Immature natural killer cell (primary cell): ENCODE results near the gene AHI1. TPM values are rescaled to one million over a fixed set of nuclear protein-coding genes. Genes with fewer than 3 reads are reported as not detected.

ENCODE experiments used
- DNase-seq, 3 donors: peaks; one replicate each; pipeline ENCODE4 v3.0.0; 2022; ENCODE audit warnings: mixed read lengths in 1 of 3
- H3K27ac Mint-ChIP-seq, 6 donors: one replicate each; pipeline ENCODE4 v1.8.0; 2020; ENCODE audit warnings: mixed read lengths in 6 of 6, mild to moderate bottlenecking in 5 of 6, inconsistent platforms in 4 of 6, moderate library complexity in 3 of 6
- H3K27me3 Mint-ChIP-seq, 3 donors: one replicate each; pipeline ENCODE4 v1.8.0; 2020 to 2021; ENCODE audit warnings: low read depth in 3 of 3, mild to moderate bottlenecking in 3 of 3, mixed read lengths in 3 of 3, moderate library complexity in 3 of 3, inconsistent platforms in 1 of 3
- H3K36me3 Mint-ChIP-seq, 3 donors: one replicate each; pipeline ENCODE4 v1.8.0; 2020; ENCODE audit warnings: mixed read lengths in 3 of 3, inconsistent platforms in 2 of 3, mild to moderate bottlenecking in 2 of 3
- H3K4me1 Mint-ChIP-seq, 2 donors: one replicate each; pipeline ENCODE4 v1.8.0; 2020; ENCODE audit warnings: inconsistent platforms in 2 of 2, mild to moderate bottlenecking in 2 of 2, mixed read lengths in 2 of 2, moderate library complexity in 1 of 2
- H3K4me3 Mint-ChIP-seq, 5 donors: one replicate each; pipeline ENCODE4 v1.8.0; 2020; ENCODE audit warnings: mild to moderate bottlenecking in 5 of 5, mixed read lengths in 5 of 5, inconsistent platforms in 3 of 5, moderate library complexity in 3 of 5
- H3K9me3 Mint-ChIP-seq, 6 donors: one replicate each; pipeline ENCODE4 v1.8.0; 2020; ENCODE audit warnings: mild to moderate bottlenecking in 6 of 6, mixed read lengths in 6 of 6, inconsistent platforms in 4 of 6, moderate library complexity in 3 of 6
- polyA plus RNA-seq, 3 donors: library from polyadenylated mRNA; unstranded; fragments of 300-500 nt; fragmentation: Illumina TruSeq; gene quantifications; one replicate each; pipeline ENCODE4 v1.2.3, GENCODE V29; 2021

The AHI1 gene
- polyA plus RNA-seq, 3 donors from 2014 or later: 1.5 to 4.9 (median 4.5) TPM

DNA sequence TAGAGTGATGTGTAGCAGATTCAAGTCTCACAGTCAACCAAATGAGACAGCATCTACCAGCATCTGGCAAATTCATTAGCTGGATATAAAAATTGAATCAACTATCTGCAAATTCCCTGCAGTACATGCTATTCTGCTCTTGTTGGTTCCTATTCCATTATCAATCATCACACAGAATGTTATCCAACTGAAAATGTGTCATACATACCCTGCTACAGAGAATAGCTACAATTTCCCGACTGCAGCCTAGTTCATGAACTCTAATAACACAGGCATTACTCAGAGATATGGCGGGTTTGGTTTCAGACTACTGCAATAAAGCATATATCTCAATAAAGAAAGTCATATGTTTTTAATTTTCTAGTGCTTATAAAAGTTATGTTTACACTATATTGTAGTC, 78.4 kb downstream of the AHI1 start:
- Mint-ChIP-seq H3K4me3 (no peak overlapping the region), H3K27ac (no peak overlapping the region)
- no peak for DNase-seq

DNA sequence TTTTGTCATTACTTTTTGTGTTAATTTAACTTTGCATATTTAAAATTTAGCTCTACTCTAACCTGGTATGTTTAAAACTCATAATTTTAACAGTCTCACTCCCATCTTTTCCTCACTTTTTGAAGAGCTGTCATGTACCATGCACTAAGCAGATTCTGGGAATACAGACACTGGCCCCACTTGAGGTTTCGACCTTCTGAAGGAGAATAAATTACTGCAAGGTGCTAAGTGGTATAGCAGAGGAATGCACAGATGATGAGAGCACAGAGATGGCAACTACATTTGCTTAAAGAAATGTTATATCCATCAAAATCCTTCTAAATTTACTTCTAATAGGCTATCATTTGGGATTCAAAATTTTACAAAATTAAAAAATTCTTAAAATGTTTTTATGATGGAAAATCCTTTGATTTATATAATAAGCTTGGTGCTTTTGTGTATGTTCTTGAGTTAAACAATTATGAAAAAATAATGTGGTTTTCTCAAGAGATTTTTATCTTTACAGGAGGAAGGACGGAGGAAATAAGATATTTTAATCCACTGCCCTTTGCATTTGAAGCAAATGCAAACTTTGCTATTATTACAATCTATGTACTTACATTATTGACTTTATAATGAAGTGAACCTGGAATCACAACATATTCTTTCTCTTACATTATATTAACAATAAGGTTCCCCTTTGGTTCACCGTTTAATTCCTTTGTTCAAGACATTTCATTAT, 79.3 kb downstream of the AHI1 start:
- H3K27me3 Mint-ChIP-seq: no peaks in the 10 kb centered on the region
- no peaks in the 10 kb centered on the region for H3K9me3 Mint-ChIP-seq
- H3K27ac Mint-ChIP-seq: no peak overlapping the region
- DNase-seq: no peak
- H3K4me1 Mint-ChIP-seq: peaks cover 0 to 20% of the 10 kb centered on the region in 2 donors
- H3K36me3 Mint-ChIP-seq: peaks cover 0 to 8% (median 3%) of the 10 kb centered on the region in 3 donors
- H3K4me3 Mint-ChIP-seq: no peak overlapping the region

More for the DNA sequence above, 78.4 kb downstream of the AHI1 start:
- Mint-ChIP-seq H3K27me3 (no peaks in the 10 kb centered on the region), H3K4me1 (peaks cover 0 to 20% of the 10 kb centered on the region in 2 donors), H3K9me3 (no peaks in the 10 kb centered on the region), H3K36me3 (peaks cover 0 to 5% (median 3%) of the 10 kb centered on the region in 3 donors)

DNA sequence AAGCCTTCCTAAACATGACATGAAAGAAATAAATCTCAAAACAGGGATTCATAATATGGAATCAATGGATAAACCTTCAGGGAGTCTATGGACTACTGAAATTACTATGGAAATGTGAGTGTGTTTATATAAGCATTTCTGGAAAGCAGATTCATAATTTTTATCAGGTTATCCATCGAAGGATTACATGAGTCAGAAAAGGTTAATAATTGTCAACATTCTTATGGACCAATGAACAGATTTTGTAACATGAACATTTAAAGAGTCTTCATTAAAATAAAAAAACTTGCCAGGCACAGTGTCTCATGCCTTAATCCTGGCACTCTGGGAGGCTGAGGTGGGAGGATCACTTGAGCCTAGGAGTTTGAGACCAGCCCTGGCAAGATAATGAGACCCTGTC, 84.8 kb downstream of the AHI1 start:
- H3K27ac Mint-ChIP-seq: no peak overlapping the region
- DNase-seq: no peak
- peaks cover 0 to 7% of the 10 kb centered on the region in 2 donors for H3K4me1 Mint-ChIP-seq
- H3K9me3 Mint-ChIP-seq: no peaks in the 10 kb centered on the region
- peaks cover 0 to 19% (median 6%) of the 10 kb centered on the region in 3 donors for H3K36me3 Mint-ChIP-seq
- H3K27me3 Mint-ChIP-seq: no peaks in the 10 kb centered on the region
- H3K4me3 Mint-ChIP-seq: no peak overlapping the region

DNA sequence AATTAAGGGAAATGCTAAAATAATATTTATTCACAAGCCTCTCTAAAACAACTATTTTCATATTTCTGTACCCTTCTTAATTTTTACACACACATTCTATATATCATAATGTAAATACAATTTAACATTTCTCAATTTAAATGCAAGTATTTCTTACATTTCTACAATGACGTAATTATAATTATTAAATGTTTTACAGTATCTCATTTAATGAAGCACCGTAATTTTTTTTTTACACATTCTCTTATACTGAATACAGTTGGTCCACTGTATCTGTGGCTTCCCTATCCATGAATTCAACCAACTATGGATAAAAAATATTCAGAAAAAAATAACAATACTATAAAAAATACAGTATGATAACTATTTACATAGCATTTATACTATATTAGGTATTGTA, 85.7 kb downstream of the AHI1 start:
- Mint-ChIP-seq H3K27me3 (no peaks in the 10 kb centered on the region), H3K36me3 (peaks cover 0 to 19% (median 6%) of the 10 kb centered on the region in 3 donors), H3K9me3 (no peaks in the 10 kb centered on the region), H3K4me1 (no peaks in the 10 kb centered on the region), H3K27ac (no peak overlapping the region), H3K4me3 (no peak overlapping the region)
- DNase-seq: no peak

DNA sequence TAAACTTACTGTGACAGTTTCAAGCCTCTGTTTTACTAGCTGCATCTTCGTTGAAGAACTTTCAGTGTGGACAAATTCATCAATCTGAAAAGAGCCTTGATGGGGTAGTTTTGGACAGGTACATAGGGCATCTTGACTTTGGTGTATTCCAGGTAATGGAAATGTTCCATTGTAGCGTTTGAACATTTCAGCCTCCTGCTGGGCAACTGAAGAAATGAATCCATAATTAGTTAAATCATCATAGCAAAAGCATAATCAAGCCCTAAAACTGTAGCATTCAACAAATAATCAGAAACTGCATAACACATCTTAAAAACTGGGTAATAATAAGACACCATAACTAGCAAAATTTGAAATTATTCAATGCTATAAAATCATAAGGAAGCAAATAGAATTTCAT, 86.2 kb downstream of the AHI1 start:
- Mint-ChIP-seq H3K36me3 (peaks cover 0 to 19% (median 6%) of the 10 kb centered on the region in 3 donors), H3K9me3 (no peaks in the 10 kb centered on the region), H3K27ac (no peak overlapping the region), H3K4me1 (no peaks in the 10 kb centered on the region), H3K27me3 (no peaks in the 10 kb centered on the region), H3K4me3 (no peak overlapping the region)
- DNase-seq: no peak

DNA sequence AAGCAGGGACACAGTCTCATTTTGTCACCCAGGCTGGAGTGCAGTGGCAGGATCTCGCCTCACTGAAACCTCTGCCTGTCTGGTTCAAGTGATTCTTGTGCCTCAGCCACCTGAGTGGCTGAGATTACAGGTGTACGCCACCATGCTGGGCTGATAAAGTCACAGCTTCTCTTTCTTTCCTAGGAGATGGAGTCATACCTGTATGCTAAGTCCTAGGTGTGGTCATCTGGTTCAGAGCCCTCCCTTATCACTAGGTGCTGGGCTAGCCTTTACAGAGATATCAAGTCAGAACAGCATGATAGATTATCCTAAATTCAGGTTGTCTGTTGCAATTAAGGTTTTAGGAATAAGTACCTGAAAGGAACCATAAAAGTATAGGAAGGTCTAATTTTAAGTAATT, 86.7 kb downstream of the AHI1 start:
- DNase-seq: no peak
- Mint-ChIP-seq H3K4me1 (no peaks in the 10 kb centered on the region), H3K9me3 (no peaks in the 10 kb centered on the region), H3K27ac (no peak overlapping the region), H3K36me3 (peaks cover 0 to 19% (median 6%) of the 10 kb centered on the region in 3 donors), H3K4me3 (no peak overlapping the region), H3K27me3 (no peaks in the 10 kb centered on the region)

DNA sequence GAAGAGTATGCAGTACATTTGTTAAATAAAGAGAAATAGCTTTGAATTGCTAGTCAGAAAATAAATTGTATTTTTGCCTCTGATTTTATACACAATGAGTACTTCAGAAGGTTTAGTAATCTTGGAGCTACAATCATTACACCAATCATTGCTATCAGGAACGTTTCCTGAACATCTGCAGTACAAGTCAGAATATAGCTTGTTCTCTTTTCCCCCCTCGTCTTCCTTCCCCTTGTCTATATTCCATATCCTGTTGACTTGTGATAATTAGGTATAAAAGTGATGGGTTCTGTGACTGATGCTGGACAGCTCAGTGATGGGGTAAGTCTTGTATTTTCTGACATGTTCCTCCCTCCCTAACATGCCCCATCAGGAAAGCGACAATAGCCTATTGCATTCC, 94.0 kb downstream of the AHI1 start:
- Mint-ChIP-seq H3K4me1 (no peaks in the 10 kb centered on the region), H3K9me3 (no peaks in the 10 kb centered on the region), H3K27me3 (peaks cover 0 to 1% (median 0%) of the 10 kb centered on the region in 3 donors), H3K4me3 (no peak overlapping the region), H3K36me3 (peaks cover 4 to 31% (median 25%) of the 10 kb centered on the region in 3 donors), H3K27ac (no peak overlapping the region)
- DNase-seq: no peak

DNA sequence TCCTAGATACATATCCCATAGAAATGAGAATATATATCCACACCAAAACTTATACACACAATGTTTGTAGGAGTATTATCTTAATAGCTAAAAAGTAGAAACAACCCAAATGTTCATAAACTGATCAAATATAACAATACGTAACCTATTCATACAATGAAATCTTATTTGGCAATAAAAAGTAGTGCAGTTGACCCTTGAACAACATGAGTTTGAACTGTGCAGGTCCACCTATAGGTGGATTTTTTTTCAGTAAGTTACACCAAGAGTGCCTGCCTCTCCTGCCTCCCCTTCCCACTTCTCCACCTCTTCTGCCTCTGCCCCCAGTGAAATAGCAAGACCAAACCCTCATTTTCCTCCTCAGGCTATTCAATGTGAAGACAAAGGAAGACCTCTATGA, 95.2 kb downstream of the AHI1 start:
- no peak overlapping the region for H3K4me3 Mint-ChIP-seq
- H3K9me3 Mint-ChIP-seq: no peaks in the 10 kb centered on the region
- H3K27ac Mint-ChIP-seq: no peak overlapping the region
- DNase-seq: no peak
- H3K27me3 Mint-ChIP-seq: peaks cover 0 to 1% (median 0%) of the 10 kb centered on the region in 3 donors
- H3K4me1 Mint-ChIP-seq: no peaks in the 10 kb centered on the region
- peaks cover 4 to 31% (median 25%) of the 10 kb centered on the region in 3 donors for H3K36me3 Mint-ChIP-seq

DNA sequence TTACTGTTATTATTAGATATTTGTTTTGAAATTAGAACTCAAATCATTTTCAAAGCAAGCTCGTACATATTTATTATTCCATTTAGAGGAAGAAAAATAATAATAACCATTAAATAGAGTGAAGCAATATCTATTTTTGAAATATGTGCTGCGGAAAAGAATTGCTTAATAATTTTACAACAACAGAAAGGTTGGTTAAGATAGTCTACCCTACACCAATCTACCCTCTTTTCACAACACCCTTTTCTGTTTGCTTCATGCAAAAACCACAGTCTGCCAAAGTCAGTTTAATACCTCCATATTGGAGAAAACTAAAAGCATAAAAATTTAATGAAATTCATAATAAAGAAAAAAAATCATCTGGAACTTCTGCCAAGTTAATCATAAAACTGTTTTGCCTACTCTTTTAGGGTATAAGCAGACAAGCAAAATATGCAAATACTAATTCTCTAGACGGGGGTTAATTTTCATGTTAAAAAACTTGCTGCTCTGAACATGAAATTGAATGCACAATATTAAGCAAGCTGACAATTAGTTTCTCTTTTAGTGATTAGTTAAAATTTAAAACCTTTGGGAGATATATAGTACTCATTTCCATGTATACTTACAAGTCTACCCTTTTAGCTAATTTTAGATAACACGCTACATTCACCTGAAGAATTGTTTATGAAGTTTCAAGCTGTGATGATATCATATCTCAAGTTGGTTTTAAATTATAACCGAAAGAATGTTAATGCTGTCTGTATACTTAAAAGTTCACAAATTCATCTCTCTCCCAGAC, 100.2 kb downstream of the AHI1 start:
- DNase-seq: no peak
- no peaks in the 10 kb centered on the region for H3K4me1 Mint-ChIP-seq
- no peak overlapping the region for H3K4me3 Mint-ChIP-seq
- peaks cover 4 to 18% (median 14%) of the 10 kb centered on the region in 3 donors for H3K36me3 Mint-ChIP-seq
- no peaks in the 10 kb centered on the region for H3K9me3 Mint-ChIP-seq
- H3K27me3 Mint-ChIP-seq: peaks cover 0 to 1% (median 0%) of the 10 kb centered on the region in 3 donors
- no peak overlapping the region for H3K27ac Mint-ChIP-seq

DNA sequence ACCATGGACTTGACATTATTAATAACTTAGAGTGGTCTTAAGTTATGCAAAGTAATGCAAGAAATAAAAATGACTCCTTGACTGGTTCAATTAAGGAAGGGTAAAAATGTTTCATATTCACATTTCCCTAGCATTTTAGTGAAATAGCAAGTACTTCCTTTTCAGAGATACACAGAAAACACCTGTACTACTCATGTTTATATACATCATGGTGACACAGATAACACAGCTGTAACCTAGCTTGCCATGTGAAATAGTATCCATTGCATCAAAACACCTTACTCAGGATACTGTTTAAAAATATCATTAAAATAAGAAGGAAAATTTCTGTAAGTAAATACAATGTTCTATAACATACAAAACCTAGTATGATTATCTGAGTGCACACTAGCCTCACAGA, 102.4 kb downstream of the AHI1 start:
- H3K4me3 Mint-ChIP-seq: no peak overlapping the region
- peaks cover 0 to 16% (median 4%) of the 10 kb centered on the region in 3 donors for H3K36me3 Mint-ChIP-seq
- H3K9me3 Mint-ChIP-seq: no peaks in the 10 kb centered on the region
- H3K27ac Mint-ChIP-seq: no peak overlapping the region
- no peak for DNase-seq
- no peaks in the 10 kb centered on the region for H3K27me3 Mint-ChIP-seq
- no peaks in the 10 kb centered on the region for H3K4me1 Mint-ChIP-seq

DNA sequence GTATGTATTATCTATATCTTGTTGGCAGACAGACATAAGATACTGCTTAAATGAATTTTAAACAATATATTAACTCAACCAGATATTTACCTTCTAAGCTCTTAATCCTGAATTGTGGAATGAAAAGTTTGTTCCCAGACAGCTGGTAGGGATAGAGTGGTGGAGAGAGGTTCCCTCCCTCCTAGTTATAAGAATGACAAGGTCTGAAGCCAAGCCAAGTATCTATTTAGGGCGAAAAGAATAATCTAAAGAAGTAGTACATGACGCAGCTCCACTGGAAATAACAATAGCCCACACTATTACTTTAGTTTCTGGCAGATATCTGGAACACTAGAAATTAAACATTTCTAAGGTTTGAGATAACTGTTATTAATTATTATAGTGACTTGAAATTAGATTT, 104.3 kb downstream of the AHI1 start:
- Mint-ChIP-seq H3K4me3 (no peak overlapping the region), H3K4me1 (no peaks in the 10 kb centered on the region), H3K27me3 (peaks cover 0 to 1% (median 0%) of the 10 kb centered on the region in 3 donors), H3K27ac (no peak overlapping the region), H3K36me3 (peaks cover 0 to 6% (median 0%) of the 10 kb centered on the region in 3 donors), H3K9me3 (no peaks in the 10 kb centered on the region)
- no peak for DNase-seq

DNA sequence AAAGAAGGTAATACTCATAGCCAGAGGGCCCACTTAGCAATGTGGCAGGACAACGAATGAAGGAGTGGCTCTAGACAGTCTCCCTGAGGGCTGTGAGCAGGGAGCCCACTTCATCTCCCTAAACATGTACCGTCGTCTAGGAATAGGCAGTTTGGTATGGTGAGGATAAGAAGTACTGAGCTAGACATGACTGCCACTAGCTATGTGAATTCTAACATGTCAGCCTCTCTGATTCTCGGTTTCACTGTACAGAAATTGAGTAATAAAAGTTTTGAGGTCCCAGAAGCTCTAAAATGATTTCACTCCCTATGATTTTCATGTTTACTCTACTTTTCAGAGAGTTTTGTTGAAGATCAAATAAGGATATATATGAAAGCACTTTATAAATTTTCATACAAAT, 107.1 kb downstream of the AHI1 start:
- no peak overlapping the region for H3K4me3 Mint-ChIP-seq
- peaks cover 0 to 1% (median 0%) of the 10 kb centered on the region in 3 donors for H3K27me3 Mint-ChIP-seq
- no peaks in the 10 kb centered on the region for H3K4me1 Mint-ChIP-seq
- H3K27ac Mint-ChIP-seq: no peak overlapping the region
- no peak for DNase-seq
- H3K36me3 Mint-ChIP-seq: peaks cover 0 to 13% (median 4%) of the 10 kb centered on the region in 3 donors
- no peaks in the 10 kb centered on the region for H3K9me3 Mint-ChIP-seq

DNA sequence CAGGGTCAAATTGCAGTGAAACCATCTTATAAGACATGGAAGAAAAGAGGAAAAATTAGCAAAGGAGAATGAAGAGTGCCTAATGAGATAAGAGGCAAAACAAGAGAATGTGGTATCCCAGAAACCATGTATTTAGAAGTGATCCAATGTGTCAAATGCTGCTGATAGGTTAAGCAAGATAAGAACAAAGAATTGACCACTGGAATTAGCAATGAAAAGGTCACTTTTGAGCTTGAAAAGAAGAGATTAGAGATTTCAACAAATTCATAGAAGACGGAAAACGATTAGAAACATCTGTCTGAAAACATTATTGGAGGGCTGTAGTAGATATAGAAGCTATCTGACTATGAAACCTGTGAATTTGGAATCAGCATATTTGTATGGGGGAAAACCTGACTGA, 112.2 kb downstream of the AHI1 start:
- no peak overlapping the region for H3K27ac Mint-ChIP-seq
- no peaks in the 10 kb centered on the region for H3K4me1 Mint-ChIP-seq
- no peaks in the 10 kb centered on the region for H3K9me3 Mint-ChIP-seq
- DNase-seq: no peak
- H3K27me3 Mint-ChIP-seq: peaks cover 0 to 1% (median 0%) of the 10 kb centered on the region in 3 donors
- H3K4me3 Mint-ChIP-seq: no peak overlapping the region
- peaks cover 0 to 7% (median 4%) of the 10 kb centered on the region in 3 donors for H3K36me3 Mint-ChIP-seq

DNA sequence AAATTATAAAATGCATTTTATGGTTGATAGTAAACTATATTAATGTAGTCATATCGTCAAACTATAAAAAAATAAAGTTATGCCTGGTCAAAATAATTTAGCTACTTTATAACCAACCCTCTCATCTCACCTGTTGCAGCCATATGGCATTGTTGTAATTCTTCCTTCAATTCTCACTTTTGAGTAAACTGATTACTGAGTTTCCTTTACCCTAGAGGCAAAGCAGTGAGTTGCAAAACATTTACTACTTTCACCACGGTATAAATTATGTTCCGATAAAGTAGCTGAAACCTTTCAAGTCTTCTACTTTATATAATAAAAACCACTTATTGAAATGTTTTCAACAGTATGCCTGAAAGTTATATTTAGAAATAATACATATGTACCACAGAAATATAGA, 113.8 kb downstream of the AHI1 start:
- Mint-ChIP-seq H3K4me3 (no peak overlapping the region), H3K27me3 (no peaks in the 10 kb centered on the region), H3K27ac (no peak overlapping the region), H3K9me3 (no peaks in the 10 kb centered on the region), H3K36me3 (peaks cover 0 to 7% (median 4%) of the 10 kb centered on the region in 3 donors), H3K4me1 (no peaks in the 10 kb centered on the region)
- DNase-seq: no peak
